Sigmoid colon (tissue), 4 donors: Measurements from ENCODE around the gene VDAC2.

Source experiments
- CTCF ChIP-seq, 4 experiments: fragments of 450-650 bp in 3 of 4; fragments of 200-600 bp in 1 of 4; IDR thresholded peaks; one replicate each; pipeline ENCODE4 v1.5.1; 2016 to 2019; ENCODE audit warnings: antibody characterized with exemption in 4 of 4, mild to moderate bottlenecking in 3 of 4, moderate library complexity in 2 of 4
- EP300 ChIP-seq, 4 donors: sonication (generic); formaldehyde crosslinking; IDR thresholded peaks; one replicate each; pipeline ENCODE4 v1.6.1; 2017; ENCODE audit warnings: antibody characterized with exemption in 4 of 4
- POLR2A ChIP-seq, 2 donors: fragments of 450-650 bp; IDR thresholded peaks; one replicate each; pipeline ENCODE4 v1.6.1; 2016; ENCODE audit warnings: antibody characterized with exemption in 2 of 2, mild to moderate bottlenecking in 2 of 2, moderate library complexity in 2 of 2
- POLR2AphosphoS5 ChIP-seq, 4 donors: sonication (generic); formaldehyde crosslinking; IDR thresholded peaks; one replicate each; pipeline ENCODE4 v1.6.1; 2017; ENCODE audit warnings: antibody characterized with exemption in 4 of 4

- TF ChIP-seq POLR2AphosphoS5 (IDR thresholded peaks at IDR 0.05) (peak in 1 of 4 donors; percentile 36), CTCF (IDR thresholded peaks at IDR 0.05) (no peak), POLR2A (IDR thresholded peaks at IDR 0.05) (no peak), EP300 (IDR thresholded peaks at IDR 0.05) (no peak)
Measured at GRCh38 chr10:75208181-75208580, 2.4 kb upstream of the VDAC2 start.
